Embryonic facial prominence (tissue), 1 donor: Measurements from ENCODE around the gene MAP1A.
A peak's percentile ranks its signal among the peaks of the same experiment; 100 is the strongest.

ENCODE experiments used
- DNase-seq: peaks from one replicate; pipeline ENCODE4 v3.0.0-alpha.2; 2016; ENCODE audit errors: extremely low spot score

MAP1A gene

DNA sequence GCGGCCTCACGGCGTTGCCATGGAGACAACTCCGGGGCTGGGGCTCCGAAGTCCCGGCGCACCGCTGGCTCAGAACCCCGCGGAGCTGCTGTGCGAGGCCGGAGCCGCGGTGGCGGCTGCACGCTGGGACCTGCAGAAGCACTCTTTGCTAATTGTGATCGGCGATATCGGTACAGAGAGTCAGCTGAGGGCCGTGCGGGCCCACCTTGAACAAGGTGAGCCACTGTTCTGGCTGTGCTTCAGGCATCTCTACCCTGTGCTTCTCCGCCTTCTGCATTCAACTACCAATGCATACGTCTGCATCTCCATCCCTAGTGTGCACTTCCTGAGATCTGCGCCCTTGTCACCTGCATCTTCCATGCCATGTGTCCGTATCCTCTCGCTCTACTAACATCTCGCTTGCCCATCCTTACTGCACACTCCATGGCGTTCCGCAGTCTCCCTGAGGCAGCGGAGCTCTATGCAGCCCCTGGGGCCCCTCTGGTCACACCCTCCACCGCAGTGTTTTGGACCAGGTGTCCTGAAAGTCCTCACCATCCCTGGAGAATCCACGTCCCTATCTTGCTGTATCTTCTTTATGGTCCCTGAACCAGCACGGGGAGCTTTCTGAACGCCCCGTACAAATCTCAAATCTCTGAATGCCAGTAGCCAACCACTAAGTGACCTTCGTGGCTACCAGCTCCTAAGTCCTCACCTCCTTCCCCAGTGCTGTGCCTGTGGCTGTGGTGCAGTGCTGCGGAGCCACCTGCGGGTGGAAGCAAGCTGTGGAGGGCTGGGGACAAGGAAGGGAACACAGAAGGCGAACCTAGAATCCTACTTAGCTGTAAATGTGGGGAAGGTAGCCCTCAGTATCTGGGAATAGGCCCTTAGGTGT lies 6.2 kb upstream of the MAP1A start:
- no peak for DNase-seq

DNA sequence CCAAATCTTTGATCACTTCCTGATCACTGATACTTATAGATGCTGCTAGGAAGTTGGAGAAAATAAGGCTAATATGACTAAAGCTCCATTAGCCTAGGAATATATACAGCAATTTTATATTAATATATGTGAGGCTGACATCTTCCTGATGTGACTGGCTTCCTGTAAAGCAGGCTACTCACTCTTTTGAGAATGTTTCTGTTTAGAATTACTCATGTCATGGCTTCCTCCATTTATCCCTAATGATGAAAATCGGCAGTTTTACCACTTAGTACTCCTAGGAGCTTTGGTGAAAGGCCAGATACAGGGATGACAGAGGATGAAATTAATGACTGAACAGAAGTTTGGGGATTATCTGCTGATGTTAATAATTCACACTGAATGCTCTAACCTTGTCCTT lies 3.9 kb upstream of the MAP1A start:
- no peak for DNase-seq

DNA sequence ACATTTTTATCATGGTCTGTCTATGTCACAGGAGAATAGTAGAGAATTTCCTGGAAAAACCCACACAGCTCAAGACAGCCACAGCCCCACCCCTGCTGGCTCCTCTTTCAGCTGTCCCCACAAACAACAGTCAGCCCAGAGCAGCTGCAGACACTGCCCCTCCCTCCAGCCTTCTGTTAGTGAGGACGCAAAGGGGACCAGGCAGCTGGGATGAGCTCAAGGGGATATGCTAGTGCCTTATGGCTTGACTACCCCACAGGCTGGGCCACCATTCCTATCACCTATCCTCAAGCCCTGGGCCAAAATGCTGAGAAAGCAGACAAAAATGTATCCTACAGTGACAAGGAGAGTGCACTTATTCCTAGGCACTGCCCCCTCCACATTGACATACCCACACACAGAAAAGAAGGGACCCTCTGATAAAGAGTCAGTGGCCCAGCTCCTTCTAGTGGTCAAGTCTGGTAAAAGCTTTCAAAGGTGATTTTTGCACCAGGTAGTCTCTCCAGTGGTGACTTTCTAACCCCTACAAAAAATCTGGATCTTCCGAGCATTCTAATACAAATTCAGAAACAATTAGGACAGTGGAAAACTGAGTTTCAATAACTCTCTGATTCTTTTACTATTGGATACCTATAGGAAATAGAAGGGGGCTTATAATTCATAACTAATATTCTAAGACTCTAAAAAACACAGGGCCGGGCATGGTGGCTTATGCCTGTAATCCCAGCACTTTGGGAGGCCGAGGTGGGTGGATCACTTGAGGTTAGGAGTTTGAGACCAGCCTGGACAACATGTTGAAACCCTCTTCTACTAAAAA lies 3.0 kb upstream of the MAP1A start:
- no peak for DNase-seq

DNA sequence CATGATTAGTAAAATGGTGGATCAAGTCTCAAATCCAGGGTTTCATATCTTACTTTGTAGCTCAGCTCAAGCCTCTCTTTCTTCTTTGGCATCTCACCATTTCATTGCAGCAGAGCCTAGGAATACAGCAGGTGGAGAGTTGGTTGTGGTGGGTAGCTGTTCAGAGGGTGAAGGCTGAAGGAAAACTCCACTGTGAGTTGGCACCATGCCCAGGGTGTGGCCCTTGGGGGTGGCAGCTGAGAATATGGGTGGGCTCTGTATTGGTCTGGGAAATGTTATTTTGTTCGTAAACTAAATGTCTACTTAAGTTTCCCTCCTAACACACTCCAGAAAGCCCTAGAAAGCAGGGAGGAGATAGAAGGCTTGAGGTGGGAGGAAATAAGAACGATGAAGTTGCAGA lies 1.7 kb upstream of the MAP1A start:
- no peak for DNase-seq

GRCh38 chr15:43516185-43516584 lies 1.2 kb upstream of the MAP1A start:
- no peak for DNase-seq

GRCh38 chr15:43516801-43517353 lies 531 bp upstream of the MAP1A start:
- no peak for DNase-seq

- peak; percentile 14 for DNase-seq
These were observed 871 bp downstream of the MAP1A start for GRCh38 chr15:43518197-43518761.

DNA sequence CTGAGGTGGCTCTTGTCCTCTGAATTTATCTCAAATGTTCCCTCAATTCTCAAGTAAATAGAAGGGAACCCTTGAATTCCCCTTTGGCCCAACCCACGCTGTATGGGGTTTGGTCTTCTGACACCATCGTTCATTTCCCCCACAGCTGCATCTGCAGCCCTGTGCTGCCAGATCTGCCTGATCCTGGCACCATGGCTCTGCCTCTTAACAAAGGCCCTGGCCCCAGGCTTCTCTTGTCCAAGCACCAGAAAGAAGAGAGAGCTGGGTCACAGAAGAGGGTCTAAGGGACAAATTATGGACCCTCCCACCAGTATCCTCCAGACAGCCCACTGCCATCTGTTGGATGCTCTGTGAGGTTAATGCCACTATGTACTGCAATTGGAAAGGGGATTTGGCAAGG lies 1.8 kb downstream of the MAP1A start:
- no peak for DNase-seq

DNA sequence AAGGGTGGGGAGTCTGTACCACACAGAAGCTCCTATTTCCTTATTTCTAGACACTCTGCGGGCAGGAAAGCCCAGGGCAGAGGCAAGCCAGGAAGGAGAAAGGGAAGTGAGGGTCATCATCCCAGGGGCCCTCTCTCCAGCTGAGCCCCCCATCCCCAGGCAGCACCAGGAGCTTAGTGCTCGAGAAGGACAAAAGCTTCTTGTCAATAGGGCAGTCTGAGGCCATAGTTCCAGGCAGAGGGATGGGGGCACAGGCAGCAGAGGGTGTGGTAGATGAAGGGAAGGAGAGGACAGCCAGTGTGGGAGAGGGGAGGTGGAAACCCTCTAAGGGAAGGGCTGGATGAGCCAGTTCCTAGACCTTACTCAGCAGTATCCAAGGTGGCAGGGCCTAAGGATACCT lies 2.7 kb downstream of the MAP1A start:
- DNase-seq = no peak

DNA sequence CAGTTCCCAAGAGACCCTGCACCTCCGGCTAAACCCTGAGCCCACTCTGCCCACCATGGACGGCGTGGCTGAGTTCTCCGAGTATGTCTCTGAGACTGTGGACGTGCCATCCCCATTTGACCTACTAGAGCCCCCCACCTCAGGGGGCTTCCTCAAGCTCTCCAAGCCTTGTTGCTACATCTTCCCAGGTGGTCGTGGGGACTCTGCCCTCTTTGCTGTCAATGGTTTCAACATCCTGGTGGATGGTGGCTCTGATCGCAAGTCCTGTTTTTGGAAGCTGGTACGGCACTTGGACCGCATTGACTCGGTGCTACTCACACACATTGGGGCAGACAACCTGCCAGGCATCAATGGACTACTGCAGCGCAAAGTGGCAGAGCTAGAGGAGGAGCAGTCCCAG lies 4.0 kb downstream of the MAP1A start:
- no peak for DNase-seq

GRCh38 chr15:43522247-43522646 lies 4.8 kb downstream of the MAP1A start:
- DNase-seq = no peak

- no peak for DNase-seq
These were observed 6.2 kb downstream of the MAP1A start for GRCh38 chr15:43523646-43524045.

DNA sequence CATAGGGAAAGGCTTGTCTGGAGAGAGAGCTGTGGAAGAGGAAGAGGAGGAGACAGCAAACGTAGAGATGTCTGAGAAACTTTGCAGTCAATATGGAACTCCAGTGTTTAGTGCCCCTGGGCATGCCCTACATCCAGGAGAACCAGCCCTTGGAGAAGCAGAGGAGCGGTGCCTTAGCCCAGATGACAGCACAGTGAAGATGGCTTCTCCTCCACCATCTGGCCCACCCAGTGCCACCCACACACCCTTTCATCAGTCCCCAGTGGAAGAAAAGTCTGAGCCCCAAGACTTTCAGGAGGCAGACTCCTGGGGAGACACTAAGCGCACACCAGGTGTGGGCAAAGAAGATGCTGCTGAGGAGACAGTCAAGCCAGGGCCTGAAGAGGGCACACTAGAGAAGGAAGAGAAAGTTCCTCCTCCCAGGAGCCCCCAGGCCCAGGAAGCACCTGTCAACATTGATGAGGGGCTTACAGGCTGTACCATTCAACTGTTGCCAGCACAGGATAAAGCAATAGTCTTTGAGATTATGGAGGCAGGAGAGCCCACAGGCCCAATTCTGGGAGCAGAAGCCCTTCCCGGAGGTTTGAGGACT lies 6.9 kb downstream of the MAP1A start:
- DNase-seq = no peak

GRCh38 chr15:43525131-43525530 lies 7.7 kb downstream of the MAP1A start:
- DNase-seq = no peak

- no peak for DNase-seq
These were observed 9.0 kb downstream of the MAP1A start for GRCh38 chr15:43526261-43526930.

- no peak for DNase-seq
These were observed 9.8 kb downstream of the MAP1A start for GRCh38 chr15:43527016-43527801.

DNA sequence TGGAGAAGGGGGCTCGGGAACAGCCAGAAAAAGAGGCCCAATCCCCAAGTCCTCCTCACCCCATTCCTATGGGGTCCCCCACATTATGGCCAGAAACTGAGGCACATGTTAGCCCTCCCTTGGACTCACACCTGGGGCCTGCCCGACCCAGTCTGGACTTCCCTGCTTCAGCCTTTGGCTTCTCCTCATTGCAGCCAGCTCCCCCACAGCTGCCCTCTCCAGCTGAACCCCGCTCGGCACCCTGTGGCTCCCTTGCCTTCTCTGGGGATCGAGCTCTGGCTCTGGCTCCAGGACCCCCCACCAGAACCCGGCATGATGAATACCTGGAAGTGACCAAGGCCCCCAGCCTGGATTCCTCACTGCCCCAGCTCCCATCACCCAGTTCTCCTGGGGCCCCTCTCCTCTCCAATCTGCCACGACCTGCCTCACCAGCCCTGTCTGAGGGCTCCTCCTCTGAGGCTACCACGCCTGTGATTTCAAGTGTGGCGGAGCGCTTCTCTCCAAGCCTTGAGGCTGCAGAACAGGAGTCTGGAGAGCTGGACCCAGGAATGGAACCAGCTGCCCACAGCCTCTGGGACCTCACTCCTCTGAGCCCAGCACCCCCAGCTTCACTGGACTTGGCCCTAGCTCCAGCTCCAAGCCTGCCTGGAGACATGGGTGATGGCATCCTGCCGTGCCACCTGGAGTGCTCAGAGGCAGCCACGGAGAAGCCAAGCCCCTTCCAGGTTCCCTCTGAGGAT lies 10.6 kb downstream of the MAP1A start:
- no peak for DNase-seq

DNA sequence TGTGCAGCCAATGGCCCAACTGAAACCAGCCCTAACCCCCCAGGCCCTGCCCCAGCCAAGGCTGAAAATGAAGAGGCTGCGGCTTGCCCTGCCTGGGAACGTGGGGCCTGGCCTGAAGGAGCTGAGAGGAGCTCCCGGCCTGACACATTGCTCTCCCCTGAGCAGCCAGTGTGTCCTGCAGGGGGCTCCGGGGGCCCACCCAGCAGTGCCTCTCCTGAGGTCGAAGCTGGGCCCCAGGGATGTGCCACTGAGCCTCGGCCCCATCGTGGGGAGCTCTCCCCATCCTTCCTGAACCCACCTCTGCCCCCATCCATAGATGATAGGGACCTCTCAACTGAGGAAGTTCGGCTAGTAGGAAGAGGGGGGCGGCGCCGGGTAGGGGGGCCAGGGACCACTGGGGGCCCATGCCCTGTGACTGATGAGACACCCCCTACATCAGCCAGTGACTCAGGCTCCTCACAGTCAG lies 11.2 kb downstream of the MAP1A start:
- no peak for DNase-seq

GRCh38 chr15:43529141-43529540 lies 11.7 kb downstream of the MAP1A start:
- DNase-seq = no peak
